Liver (tissue), 9 donors: ENCODE measurements around the gene LSM2. TPM values are rescaled to one million over a fixed set of nuclear protein-coding genes. Genes with fewer than 3 reads are reported as not detected.

Source experiments
- DNase-seq: peaks from one replicate; pipeline ENCODE4 v3.0.0-alpha.2; 2017; ENCODE audit warnings: low spot score
- H3K27ac ChIP-seq, 2 donors: one replicate each; pipeline ENCODE4 v1.7.0; 2013; ENCODE audit warnings: inconsistent platforms in 2 of 2, low read length in 2 of 2, control low read depth in 1 of 2, low read depth in 1 of 2, mild to moderate bottlenecking in 1 of 2
- H3K27me3 ChIP-seq, 4 donors: one replicate each; pipeline versions ENCODE4 v1.6.1 to v1.7.0; 2013; ENCODE audit warnings: low read length in 3 of 4, inconsistent platforms in 1 of 4, mild to moderate bottlenecking in 1 of 4, moderate library complexity in 1 of 4; ENCODE audit not compliant: control insufficient read depth in 4 of 4, insufficient read depth in 4 of 4
- H3K36me3 ChIP-seq, 4 donors: one replicate each; pipeline versions ENCODE4 v1.6.1 to v1.7.0; 2013; ENCODE audit warnings: low read length in 3 of 4, mild to moderate bottlenecking in 3 of 4, low read depth in 1 of 4, moderate library complexity in 1 of 4; ENCODE audit not compliant: control insufficient read depth in 4 of 4, insufficient read depth in 3 of 4
- H3K4me1 ChIP-seq, 4 donors: one replicate each; pipeline versions ENCODE4 v1.6.1 to v1.7.0; 2013; ENCODE audit warnings: low read length in 3 of 4, mild to moderate bottlenecking in 3 of 4, moderate library complexity in 1 of 4; ENCODE audit not compliant: control insufficient read depth in 4 of 4, insufficient read depth in 4 of 4
- H3K4me3 ChIP-seq, 3 donors: one replicate each; pipeline versions ENCODE4 v1.6.1 to v1.7.0; 2013; ENCODE audit warnings: low read length in 3 of 3, control low read depth in 1 of 3, low read depth in 1 of 3, mild to moderate bottlenecking in 1 of 3
- H3K9ac ChIP-seq, 2 donors: one replicate each; pipeline ENCODE4 v1.7.0; 2013; ENCODE audit warnings: low read length in 2 of 2, mild to moderate bottlenecking in 2 of 2, moderate library complexity in 2 of 2, control low read depth in 1 of 2, low read depth in 1 of 2
- H3K9me3 ChIP-seq, 4 donors: one replicate each; pipeline versions ENCODE4 v1.6.1 to v1.7.0; 2013; ENCODE audit warnings: low read length in 3 of 4; ENCODE audit not compliant: control insufficient read depth in 4 of 4
- ATF3 ChIP-seq: IDR thresholded peaks from 2 replicates; pipeline ENCODE4 v1.6.1; 2016; ENCODE audit warnings: antibody characterized with exemption
- EGR1 ChIP-seq, 2 donors: IDR thresholded peaks; 2 replicates each; pipeline ENCODE4 v1.6.1; 2016 to 2018; ENCODE audit warnings: antibody characterized with exemption in 2 of 2, low read depth in 2 of 2
- FOXA1 ChIP-seq: IDR thresholded peaks from 2 replicates; pipeline ENCODE4 v1.6.1; 2016; ENCODE audit warnings: antibody characterized with exemption
- FOXA2 ChIP-seq: IDR thresholded peaks from 2 replicates; pipeline ENCODE4 v1.6.1; 2016; ENCODE audit warnings: antibody characterized with exemption
- GABPA ChIP-seq, 2 donors: IDR thresholded peaks in 1 of 2; conservative IDR thresholded peaks in 1 of 2; 2 replicates each; pipeline ENCODE4 v1.6.1; 2016; ENCODE audit warnings: antibody characterized with exemption in 2 of 2, mild to moderate bottlenecking in 1 of 2, moderate library complexity in 1 of 2
- HNF4G ChIP-seq: IDR thresholded peaks from 2 replicates; pipeline ENCODE4 v1.6.1; 2016; ENCODE audit warnings: antibody characterized with exemption
- JUND ChIP-seq, 2 donors: IDR thresholded peaks; 2 replicates each; pipeline ENCODE4 v1.6.1; 2016; ENCODE audit warnings: antibody characterized with exemption in 2 of 2
- MAX ChIP-seq: IDR thresholded peaks from 2 replicates; pipeline ENCODE4 v1.6.1; 2016; ENCODE audit warnings: antibody characterized with exemption
- NR2F2 ChIP-seq: IDR thresholded peaks from 2 replicates; pipeline ENCODE4 v1.6.1; 2016; ENCODE audit warnings: antibody characterized with exemption
- RAD21 ChIP-seq, 2 donors: IDR thresholded peaks; 2 replicates each; pipeline ENCODE4 v1.6.1; 2016; ENCODE audit warnings: antibody characterized with exemption in 2 of 2, mild to moderate bottlenecking in 2 of 2
- REST ChIP-seq: IDR thresholded peaks from 2 replicates; pipeline ENCODE4 v1.6.1; 2016; ENCODE audit warnings: antibody characterized with exemption, mild to moderate bottlenecking
- RXRA ChIP-seq, 2 donors: IDR thresholded peaks; 2 replicates each; pipeline ENCODE4 v1.6.1; 2017 to 2018; ENCODE audit warnings: antibody characterized with exemption in 2 of 2, mild to moderate bottlenecking in 1 of 2
- SP1 ChIP-seq: IDR thresholded peaks from 2 replicates; pipeline ENCODE4 v1.6.1; 2018; ENCODE audit warnings: antibody characterized with exemption, mild to moderate bottlenecking
- YY1 ChIP-seq: IDR thresholded peaks from 2 replicates; pipeline ENCODE4 v1.6.1; 2016; ENCODE audit warnings: antibody characterized with exemption, mild to moderate bottlenecking
- WGBS: extraction: QIAGEN DNeasy Blood & Tissue Kit; methylation state at CpG from one replicate; pipeline ENCODE4 v1.1.7; 2013; 5-methylcytosine and 5-hydroxymethylcytosine counted together
- polyA plus RNA-seq, 2 donors: library from polyadenylated mRNA; stranded (reverse) in 1 of 2; unstranded in 1 of 2; fragments of 200-250 nt in 1 of 2; fragments of >200 nt in 1 of 2; fragmentation: Nextera tagmentation in 1 of 2; extraction: Ambion mirVana in 1 of 2; gene quantifications; one replicate each; pipeline versions ENCODE4 v1.2.1 to v1.2.3, GENCODE V29; 2013 to 2015
- total RNA-seq, 2 donors: library from RNA; depleted of rRNA; stranded (reverse); fragments of >200 nt; gene quantifications; one replicate each; pipeline ENCODE4 v1.2.3, GENCODE V29; 2014
- TF ChIP-seq, protein P1 (sequence below): IDR thresholded peaks from 2 replicates; pipeline ENCODE4 v1.6.1; 2016; ENCODE audit warnings: antibody characterized with exemption
- TF ChIP-seq, protein P2 (sequence below): fragments of 150-350 bp; IDR thresholded peaks from 2 replicates; pipeline ENCODE4 v1.5.1; 2017; ENCODE audit warnings: improper control_type of control experiment, low read depth, low read length; ENCODE audit not compliant: missing input control
- donor health status: healthy.
- donor health status: healthy.
- donor health status: healthy.
- donor health status: healthy.
- donor health status: healthy.

Gene LSM2
- total and polyA plus RNA-seq, 4 donors, result 7.3 to 18.7 (median 15.5) TPM

- Histone ChIP-seq H3K9ac (peak overlapping the region; percentile 93 to 99), H3K27ac (peak overlapping the region; percentile 92 to 94), H3K4me3 (peak overlapping the region; percentile 95 to 98 (median 96)), H3K9me3 (no peaks in the 10 kb centered on the region), H3K4me1 (peaks cover 0 to 10% (median 6%) of the 10 kb centered on the region in 4 donors), H3K27me3 (no peaks in the 10 kb centered on the region), H3K36me3 (peaks cover 0 to 13% (median 7%) of the 10 kb centered on the region in 4 donors)
- TF ChIP-seq, protein P1, sequence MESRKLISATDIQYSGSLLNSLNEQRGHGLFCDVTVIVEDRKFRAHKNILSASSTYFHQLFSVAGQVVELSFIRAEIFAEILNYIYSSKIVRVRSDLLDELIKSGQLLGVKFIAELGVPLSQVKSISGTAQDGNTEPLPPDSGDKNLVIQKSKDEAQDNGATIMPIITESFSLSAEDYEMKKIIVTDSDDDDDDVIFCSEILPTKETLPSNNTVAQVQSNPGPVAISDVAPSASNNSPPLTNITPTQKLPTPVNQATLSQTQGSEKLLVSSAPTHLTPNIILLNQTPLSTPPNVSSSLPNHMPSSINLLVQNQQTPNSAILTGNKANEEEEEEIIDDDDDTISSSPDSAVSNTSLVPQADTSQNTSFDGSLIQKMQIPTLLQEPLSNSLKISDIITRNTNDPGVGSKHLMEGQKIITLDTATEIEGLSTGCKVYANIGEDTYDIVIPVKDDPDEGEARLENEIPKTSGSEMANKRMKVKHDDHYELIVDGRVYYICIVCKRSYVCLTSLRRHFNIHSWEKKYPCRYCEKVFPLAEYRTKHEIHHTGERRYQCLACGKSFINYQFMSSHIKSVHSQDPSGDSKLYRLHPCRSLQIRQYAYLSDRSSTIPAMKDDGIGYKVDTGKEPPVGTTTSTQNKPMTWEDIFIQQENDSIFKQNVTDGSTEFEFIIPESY, result no peak
- no peak for TF ChIP-seq NR2F2
- no peak for TF ChIP-seq FOXA1
- TF ChIP-seq REST, result no peak
- no peak for TF ChIP-seq RXRA (IDR thresholded peaks at IDR 0.05)
- TF ChIP-seq GABPA (IDR thresholded peaks at IDR 0.05 in 1 of 2, conservative IDR thresholded peaks at IDR 0.05 in 1 of 2), result no peak
- no peak for TF ChIP-seq HNF4G
- TF ChIP-seq JUND (IDR thresholded peaks at IDR 0.05), result no peak
- TF ChIP-seq SP1, result no peak
- no peak for TF ChIP-seq EGR1 (IDR thresholded peaks at IDR 0.05; ENCODE audit: low read depth in 2 of 2)
- TF ChIP-seq FOXA2, result no peak
- no peak for TF ChIP-seq YY1
- TF ChIP-seq ATF3, result no peak
- TF ChIP-seq, protein P2, sequence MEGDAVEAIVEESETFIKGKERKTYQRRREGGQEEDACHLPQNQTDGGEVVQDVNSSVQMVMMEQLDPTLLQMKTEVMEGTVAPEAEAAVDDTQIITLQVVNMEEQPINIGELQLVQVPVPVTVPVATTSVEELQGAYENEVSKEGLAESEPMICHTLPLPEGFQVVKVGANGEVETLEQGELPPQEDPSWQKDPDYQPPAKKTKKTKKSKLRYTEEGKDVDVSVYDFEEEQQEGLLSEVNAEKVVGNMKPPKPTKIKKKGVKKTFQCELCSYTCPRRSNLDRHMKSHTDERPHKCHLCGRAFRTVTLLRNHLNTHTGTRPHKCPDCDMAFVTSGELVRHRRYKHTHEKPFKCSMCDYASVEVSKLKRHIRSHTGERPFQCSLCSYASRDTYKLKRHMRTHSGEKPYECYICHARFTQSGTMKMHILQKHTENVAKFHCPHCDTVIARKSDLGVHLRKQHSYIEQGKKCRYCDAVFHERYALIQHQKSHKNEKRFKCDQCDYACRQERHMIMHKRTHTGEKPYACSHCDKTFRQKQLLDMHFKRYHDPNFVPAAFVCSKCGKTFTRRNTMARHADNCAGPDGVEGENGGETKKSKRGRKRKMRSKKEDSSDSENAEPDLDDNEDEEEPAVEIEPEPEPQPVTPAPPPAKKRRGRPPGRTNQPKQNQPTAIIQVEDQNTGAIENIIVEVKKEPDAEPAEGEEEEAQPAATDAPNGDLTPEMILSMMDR, result no peak
- TF ChIP-seq RAD21 (IDR thresholded peaks at IDR 0.05), result no peak
- no peak for TF ChIP-seq MAX
- no peak for DNase-seq
- 3% methylated on average over 44 of the region's 44 CpGs for WGBS
Measured at GRCh38 chr6:31794866-31795615, 11.7 kb downstream of the LSM2 start.
